B cell (primary cell): ENCODE measurements around the gene FMN2.

ENCODE experiments used
- EZH2 ChIP-seq: IDR thresholded peaks from 2 replicates; pipeline ENCODE4 v1.6.1; 2012; ENCODE audit warnings: borderline replicate concordance, low read depth, mild to moderate bottlenecking, moderate library complexity, low read length; ENCODE audit not compliant: insufficient read depth, poor library complexity, severe bottlenecking
- TF ChIP-seq, protein P1 (sequence below): fragments of 200-600 bp; IDR thresholded peaks from one replicate; pipeline ENCODE4 v1.8.0; 2022; ENCODE audit warnings: antibody characterized with exemption, mild to moderate bottlenecking

DNA sequence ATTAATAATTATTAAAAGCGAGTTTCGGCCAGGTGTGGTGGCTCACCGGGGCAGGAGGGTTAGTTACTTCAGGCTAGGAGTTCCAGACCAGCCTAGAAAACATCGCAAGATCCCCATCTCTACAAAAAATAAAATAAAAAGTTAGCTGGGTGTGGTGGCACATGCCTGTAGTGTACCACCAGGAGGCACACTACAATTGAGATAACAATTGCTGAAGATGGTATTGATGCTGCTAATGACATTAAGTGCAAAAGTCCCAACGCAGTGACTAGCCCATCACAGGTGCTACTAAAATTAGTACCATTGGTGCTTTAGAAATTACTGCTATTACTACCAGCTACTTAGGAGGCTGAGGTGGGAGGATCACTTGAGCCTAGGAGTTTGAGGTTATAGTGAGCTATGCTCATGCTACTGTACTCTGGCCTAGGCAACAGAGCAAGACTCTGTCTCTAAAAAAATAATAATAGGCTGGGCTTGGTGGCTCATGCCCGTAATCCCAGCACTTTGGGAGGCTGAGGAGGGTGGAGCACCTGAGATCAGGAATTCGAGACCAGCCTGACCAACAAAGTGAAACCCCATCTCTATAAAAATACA lies 363.6 kb downstream of the FMN2 start:
- TF ChIP-seq, protein P1, sequence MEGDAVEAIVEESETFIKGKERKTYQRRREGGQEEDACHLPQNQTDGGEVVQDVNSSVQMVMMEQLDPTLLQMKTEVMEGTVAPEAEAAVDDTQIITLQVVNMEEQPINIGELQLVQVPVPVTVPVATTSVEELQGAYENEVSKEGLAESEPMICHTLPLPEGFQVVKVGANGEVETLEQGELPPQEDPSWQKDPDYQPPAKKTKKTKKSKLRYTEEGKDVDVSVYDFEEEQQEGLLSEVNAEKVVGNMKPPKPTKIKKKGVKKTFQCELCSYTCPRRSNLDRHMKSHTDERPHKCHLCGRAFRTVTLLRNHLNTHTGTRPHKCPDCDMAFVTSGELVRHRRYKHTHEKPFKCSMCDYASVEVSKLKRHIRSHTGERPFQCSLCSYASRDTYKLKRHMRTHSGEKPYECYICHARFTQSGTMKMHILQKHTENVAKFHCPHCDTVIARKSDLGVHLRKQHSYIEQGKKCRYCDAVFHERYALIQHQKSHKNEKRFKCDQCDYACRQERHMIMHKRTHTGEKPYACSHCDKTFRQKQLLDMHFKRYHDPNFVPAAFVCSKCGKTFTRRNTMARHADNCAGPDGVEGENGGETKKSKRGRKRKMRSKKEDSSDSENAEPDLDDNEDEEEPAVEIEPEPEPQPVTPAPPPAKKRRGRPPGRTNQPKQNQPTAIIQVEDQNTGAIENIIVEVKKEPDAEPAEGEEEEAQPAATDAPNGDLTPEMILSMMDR, result no peak
- no peak for TF ChIP-seq EZH2
